GM10248 (cell line): ENCODE results near the gene COL23A1.

Experiments
- CTCF ChIA-PET: fragments of 300-600 bp; sonication (Branson Sonifier 250); formaldehyde crosslinking; extraction: SDS; loops from one replicate; lab custom pipeline; 2021; ENCODE audit warnings: antibody characterized with exemption; lab: Yijun Ruan, JAX
- POLR2A ChIA-PET: fragments of 350-650 bp; sonication (Branson Sonifier 250); formaldehyde crosslinking; extraction: SDS; loops from one replicate; lab custom pipeline; 2020; ENCODE audit warnings: antibody characterized with exemption; lab: Yijun Ruan, JAX
- DNase-seq: peaks from one replicate; pipeline ENCODE4 v3.0.0; 2012; ENCODE audit errors: extremely low spot score
- TF ChIP-seq, protein P1 (sequence below): IDR thresholded peaks from 2 replicates; pipeline ENCODE4 v1.5.1; 2012; ENCODE audit warnings: mild to moderate bottlenecking, low read depth; ENCODE audit errors: extremely low read depth, missing control alignments, control extremely low read depth

COL23A1 gene

DNA sequence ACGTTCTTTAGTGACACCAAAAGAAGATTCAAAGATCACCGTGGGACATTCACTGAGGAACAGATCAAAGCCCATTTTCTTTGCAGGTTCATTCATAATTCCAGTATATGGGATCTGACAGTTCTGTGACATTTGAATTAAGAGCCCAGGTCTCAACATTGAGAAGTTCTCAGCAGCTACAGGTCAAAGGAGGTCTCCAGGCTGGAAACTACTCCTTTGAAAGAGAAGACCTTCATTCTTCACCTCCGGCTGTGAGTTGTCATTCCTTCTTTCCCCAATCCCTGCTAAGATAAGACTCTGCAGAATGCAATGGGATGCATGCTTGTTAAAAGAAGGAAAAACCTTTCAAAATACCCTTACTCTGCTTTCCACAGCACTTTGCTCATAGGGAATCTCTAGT is 79.0 kb downstream of the COL23A1 start:
- TF ChIP-seq, protein P1, sequence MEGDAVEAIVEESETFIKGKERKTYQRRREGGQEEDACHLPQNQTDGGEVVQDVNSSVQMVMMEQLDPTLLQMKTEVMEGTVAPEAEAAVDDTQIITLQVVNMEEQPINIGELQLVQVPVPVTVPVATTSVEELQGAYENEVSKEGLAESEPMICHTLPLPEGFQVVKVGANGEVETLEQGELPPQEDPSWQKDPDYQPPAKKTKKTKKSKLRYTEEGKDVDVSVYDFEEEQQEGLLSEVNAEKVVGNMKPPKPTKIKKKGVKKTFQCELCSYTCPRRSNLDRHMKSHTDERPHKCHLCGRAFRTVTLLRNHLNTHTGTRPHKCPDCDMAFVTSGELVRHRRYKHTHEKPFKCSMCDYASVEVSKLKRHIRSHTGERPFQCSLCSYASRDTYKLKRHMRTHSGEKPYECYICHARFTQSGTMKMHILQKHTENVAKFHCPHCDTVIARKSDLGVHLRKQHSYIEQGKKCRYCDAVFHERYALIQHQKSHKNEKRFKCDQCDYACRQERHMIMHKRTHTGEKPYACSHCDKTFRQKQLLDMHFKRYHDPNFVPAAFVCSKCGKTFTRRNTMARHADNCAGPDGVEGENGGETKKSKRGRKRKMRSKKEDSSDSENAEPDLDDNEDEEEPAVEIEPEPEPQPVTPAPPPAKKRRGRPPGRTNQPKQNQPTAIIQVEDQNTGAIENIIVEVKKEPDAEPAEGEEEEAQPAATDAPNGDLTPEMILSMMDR = no peak
- ChIA-PET POLR2A (no interaction called here), CTCF (no interaction called here)
- no peak for DNase-seq

DNA sequence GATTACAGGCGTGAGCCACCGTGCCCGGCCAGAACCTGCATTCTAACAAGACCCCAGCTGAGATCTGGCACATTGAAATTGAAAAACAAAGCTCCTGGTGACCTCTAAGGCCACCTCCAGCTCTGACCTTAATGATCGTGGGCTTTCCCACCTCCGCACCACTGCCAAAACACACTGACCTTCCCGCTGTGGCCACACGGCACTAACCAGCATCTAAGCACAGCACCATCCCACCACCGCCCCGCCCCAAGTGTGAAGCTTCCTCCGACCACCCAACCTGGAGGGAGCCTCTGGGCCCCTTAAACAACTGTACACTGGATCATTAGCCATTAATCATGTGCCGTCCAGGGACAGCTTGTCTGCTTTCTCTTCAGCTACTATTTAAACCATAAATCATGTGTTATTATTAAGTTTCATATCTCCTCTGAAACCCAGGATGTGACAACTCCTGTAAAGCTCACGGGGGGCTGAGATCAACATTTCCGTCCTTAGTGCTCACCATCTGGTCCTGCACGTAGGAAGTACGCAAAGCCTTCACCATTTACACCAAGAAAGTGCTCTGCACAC is 80.6 kb downstream of the COL23A1 start:
- DNase-seq = no peak
- POLR2A ChIA-PET = no interaction called here
- CTCF ChIA-PET = interaction anchor here (1.0 to 1.2 kb wide), 3 partner anchors 9 to 48 kb away, joined by 3 to 4 read pairs (median 4); no protein-coding TSS in a partner anchor
- TF ChIP-seq, protein P1 = no peak

- TF ChIP-seq, protein P1 = no peak
- ChIA-PET CTCF (no interaction called here), POLR2A (no interaction called here)
- no peak for DNase-seq
Observed at GRCh38 chr5:178507151-178507932, 82.9 kb downstream of the COL23A1 start.

GRCh38 chr5:178505639-178506407 is 84.4 kb downstream of the COL23A1 start:
- no peak for DNase-seq
- CTCF ChIA-PET = no interaction called here
- POLR2A ChIA-PET = no interaction called here
- TF ChIP-seq, protein P1 = no peak

DNA sequence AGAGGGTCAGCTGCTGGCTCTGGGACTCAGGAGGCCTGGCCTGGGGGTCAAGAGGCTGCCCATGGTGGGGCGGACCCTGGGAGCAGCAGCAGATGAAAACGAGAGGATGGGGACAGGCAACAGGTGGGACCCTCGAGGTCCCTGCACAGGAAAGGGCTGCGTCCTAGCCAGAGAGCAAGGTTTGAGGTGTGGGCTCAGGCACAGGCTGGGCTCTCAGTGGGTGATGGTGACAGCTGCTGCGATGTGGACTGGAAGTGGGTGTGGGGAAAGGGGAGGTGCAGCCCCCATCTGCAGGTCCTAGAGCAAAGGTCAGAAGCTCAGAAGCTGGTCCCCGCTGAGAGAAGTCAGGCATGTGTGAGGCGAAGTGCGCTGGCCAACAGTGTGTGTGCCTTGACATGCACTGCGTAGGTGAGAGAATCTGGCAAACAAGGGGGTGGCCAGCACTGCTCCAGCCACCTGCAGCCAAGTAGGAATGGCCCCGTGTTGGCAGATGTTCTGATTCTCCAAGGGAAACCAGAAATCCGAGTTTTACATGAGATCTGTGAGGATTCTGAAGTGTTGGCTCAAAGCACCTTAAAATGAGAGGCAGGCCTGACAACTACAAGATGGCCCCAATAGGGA is 85.7 kb downstream of the COL23A1 start:
- CTCF ChIA-PET = no interaction called here
- TF ChIP-seq, protein P1 = no peak
- POLR2A ChIA-PET = no interaction called here
- no peak for DNase-seq
